ENCODE results near the gene MT3.

GRCh38 chr16:56623637-56624036 is 34.3 kb downstream of the MT3 start:
- TF ChIP-seq CTCF (IDR thresholded peaks at IDR 0.05): no peak
- no peak for TF ChIP-seq POLR2AphosphoS5 (IDR thresholded peaks at IDR 0.05)
